HG02642 (cell line): ENCODE data around the gene RRP9.
A peak's percentile ranks its signal among the peaks of the same experiment; 100 is the strongest.
"Not testable (repeated sequence)": the region's sequence is repeated elsewhere in the genome, so short reads cannot be mapped to it uniquely, and the experiment has no call there.

Experiments
- ATAC-seq: cut with Tn5 transposase; IDR thresholded peaks from one replicate; pipeline ENCODE4 v1.9.1; 2021; ENCODE audit warnings: mild to moderate bottlenecking; ENCODE audit not compliant: unreplicated experiment, poor library complexity

Gene RRP9

GRCh38 chr3:51941798-51942602, at the start of gene RRP9, which contains the start of gene PARP3:
TSS of gene RRP9 (minus strand) at chr3:51941904. CDS start at chr3:51941867, 37 bp downstream.
TSS of gene PARP3 (plus strand) at chr3:51942363. CDS start at chr3:51943356, 993 bp downstream.
- ATAC-seq, result peak; percentile 93

GRCh38 chr3:51990501-51990971, 48.8 kb upstream of the RRP9 start:
- not testable (repeated sequence) for ATAC-seq

GRCh38 chr3:51988286-51989146, 46.8 kb upstream of the RRP9 start:
- ATAC-seq, result no peak

- no peak for ATAC-seq
Observed at GRCh38 chr3:51987568-51987967, 45.9 kb upstream of the RRP9 start.

GRCh38 chr3:51986010-51986947, 44.6 kb upstream of the RRP9 start:
- no peak for ATAC-seq

- ATAC-seq, result no peak
Observed at GRCh38 chr3:51985063-51985462, 43.4 kb upstream of the RRP9 start.

- ATAC-seq, result no peak
Observed at GRCh38 chr3:51984269-51984647, 42.6 kb upstream of the RRP9 start.

GRCh38 chr3:51983578-51984268, 42.0 kb upstream of the RRP9 start:
- ATAC-seq, result no peak

- ATAC-seq, result peak; percentile 72
Observed at GRCh38 chr3:51982838-51983577, 41.3 kb upstream of the RRP9 start, which contains the start of gene ACY1. TSS of gene ACY1 (plus strand) at chr3:51983535. CDS start at chr3:51984065, 530 bp downstream.

GRCh38 chr3:51982352-51982837, 40.7 kb upstream of the RRP9 start:
- ATAC-seq, result peak; percentile 46

GRCh38 chr3:51980253-51980652, 38.5 kb upstream of the RRP9 start:
- no peak for ATAC-seq

GRCh38 chr3:51978143-51978502, 36.4 kb upstream of the RRP9 start:
- ATAC-seq, result no peak

GRCh38 chr3:51977446-51978142, 35.9 kb upstream of the RRP9 start:
- ATAC-seq, result no peak

GRCh38 chr3:51975852-51976549, 34.3 kb upstream of the RRP9 start:
- no peak for ATAC-seq

- peak; percentile 59 for ATAC-seq
Observed at GRCh38 chr3:51974963-51975851, 33.5 kb upstream of the RRP9 start, which contains the start of gene ABHD14A. TSS of gene ABHD14A (plus strand) at chr3:51975064. CDS start at chr3:51975136, 72 bp downstream.

GRCh38 chr3:51974277-51974962, 32.7 kb upstream of the RRP9 start:
- peak; percentile 8 for ATAC-seq
